SK-N-SH (cell line): ENCODE measurements around the gene RAPH1. TPM values are rescaled to one million over a fixed set of nuclear protein-coding genes. Genes with fewer than 3 reads are reported as not detected.

Source experiments
- CTCF ChIA-PET: fragments of 300-600, 350-600 bp; formaldehyde crosslinking; extraction: SDS; loops from one replicate; lab custom pipeline; 2021; lab: Yijun Ruan, JAX
- POLR2A ChIA-PET: fragments of 350-600 bp; sonication (Branson Sonifier 250); formaldehyde crosslinking; extraction: SDS; loops from one replicate; lab custom pipeline; 2020; ENCODE audit warnings: antibody characterized with exemption, inconsistent platforms; lab: Yijun Ruan, JAX
- DNase-seq: peaks from one replicate; pipeline ENCODE4 v3.0.0; 2012
- H2AFZ ChIP-seq: fragments of 200-600 bp; sonication (generic); 2 replicates; pipeline ENCODE4 v1.8.1; 2016; ENCODE audit warnings: antibody characterized with exemption, mild to moderate bottlenecking, low read depth
- H3F3A ChIP-seq: fragments of 200-600 bp; sonication (generic); replicated peaks from 2 replicates; pipeline ENCODE3; 2016; ENCODE audit warnings: antibody characterized with exemption, mild to moderate bottlenecking; ENCODE audit not compliant: insufficient read depth
- H3K27ac ChIP-seq, 2 experiments: fragments of 200-500 bp in 1 of 2; fragments of 200-600 bp in 1 of 2; sonication (Bioruptor generic) in 1 of 2; sonication (generic), shearing (Covaris generic) in 1 of 2; 2 replicates each; pipeline versions ENCODE4 v1.5.1 to v1.6.1; 2014 to 2016; ENCODE audit warnings: low read depth in 2 of 2, inconsistent platforms in 1 of 2, low read length in 1 of 2, mild to moderate bottlenecking in 1 of 2, mixed read lengths in 1 of 2
- H3K27me3 ChIP-seq: fragments of 200-600 bp; sonication (generic), shearing (Covaris generic); 2 replicates; pipeline ENCODE4 v1.6.1; 2016; ENCODE audit warnings: mixed run types; ENCODE audit not compliant: insufficient read depth
- H3K36me3 ChIP-seq, 2 experiments: fragments of 200-500 bp in 1 of 2; fragments of 200-600 bp in 1 of 2; sonication (Bioruptor generic) in 1 of 2; sonication (generic) in 1 of 2; replicated peaks in 1 of 2; 2 replicates each; pipeline versions ENCODE3 to v1.5.1; 2014 to 2016; ENCODE audit warnings: low read length in 1 of 2, mild to moderate bottlenecking in 1 of 2; ENCODE audit not compliant: insufficient read depth in 2 of 2, control insufficient read depth in 1 of 2
- H3K4me1 ChIP-seq, 2 experiments: fragments of 200-500 bp in 1 of 2; fragments of 200-600 bp in 1 of 2; sonication (Bioruptor generic) in 1 of 2; sonication (generic), shearing (Covaris generic) in 1 of 2; 2 replicates each; pipeline versions ENCODE4 v1.5.1 to v1.6.1; 2014 to 2016; ENCODE audit warnings: low read depth in 1 of 2, low read length in 1 of 2, mixed run types in 1 of 2; ENCODE audit not compliant: insufficient read depth in 2 of 2, control insufficient read depth in 1 of 2
- H3K4me2 ChIP-seq: fragments of 200-600 bp; sonication (generic), shearing (Covaris generic); 2 replicates; pipeline ENCODE4 v1.6.1; 2017; ENCODE audit warnings: mixed run types
- H3K4me3 ChIP-seq, 2 experiments: fragments of 200-500 bp in 1 of 2; fragments of 200-600 bp in 1 of 2; sonication (Bioruptor generic) in 1 of 2; sonication (generic), shearing (Covaris generic) in 1 of 2; 2 replicates each; pipeline versions ENCODE4 v1.5.1 to v1.8.1; 2014 to 2016; ENCODE audit warnings: low read depth in 2 of 2, inconsistent platforms in 1 of 2, low read length in 1 of 2, mild to moderate bottlenecking in 1 of 2, mixed read lengths in 1 of 2, moderate library complexity in 1 of 2
- H3K79me2 ChIP-seq: fragments of 200-600 bp; sonication (generic); 2 replicates; pipeline ENCODE4 v1.8.1; 2017; ENCODE audit warnings: mild to moderate bottlenecking; ENCODE audit not compliant: insufficient read depth
- H3K9ac ChIP-seq: fragments of 200-600 bp; sonication (generic); 2 replicates; pipeline ENCODE4 v1.6.1; 2017; ENCODE audit warnings: mixed run types
- H3K9me2 ChIP-seq: fragments of 200-600 bp; sonication (generic); 2 replicates; pipeline ENCODE4 v1.6.1; 2017; ENCODE audit warnings: mixed run types
- H3K9me3 ChIP-seq: fragments of 200-600 bp; sonication (generic); 2 replicates; pipeline ENCODE4 v1.6.1; 2017; ENCODE audit warnings: mixed run types, mild to moderate bottlenecking, moderate library complexity
- H4K20me1 ChIP-seq: fragments of 200-600 bp; sonication (generic); 2 replicates; pipeline ENCODE4 v1.6.1; 2017; ENCODE audit warnings: mild to moderate bottlenecking, mixed run types; ENCODE audit not compliant: insufficient read depth
- CTCF ChIP-seq: fragments of 200-600 bp; sonication (generic); IDR thresholded peaks from 2 replicates; pipeline ENCODE4 v1.6.1; 2017; ENCODE audit warnings: antibody characterized with exemption, mild to moderate bottlenecking, moderate library complexity
- EZH2phosphoT487 ChIP-seq: fragments of 200-600 bp; sonication (generic); IDR thresholded peaks from 2 replicates; pipeline ENCODE4 v1.6.1; 2017; ENCODE audit warnings: low read depth, mixed run types, mild to moderate bottlenecking, antibody characterized with exemption, moderate library complexity, borderline replicate concordance
- FOSL2 ChIP-seq: IDR thresholded peaks from 2 replicates; pipeline ENCODE4 v1.4.0; 2012; ENCODE audit warnings: low read depth, mild to moderate bottlenecking, moderate library complexity, borderline replicate concordance
- FOXM1 ChIP-seq: IDR thresholded peaks from 2 replicates; pipeline ENCODE4 v1.4.0; 2012; ENCODE audit warnings: low read depth, mild to moderate bottlenecking
- GATA2 ChIP-seq: sonication (generic); formaldehyde crosslinking; IDR thresholded peaks from 2 replicates; pipeline ENCODE4 v1.5.0; 2020; ENCODE audit warnings: mild to moderate bottlenecking, missing genetic modification reagents
- JUND ChIP-seq: IDR thresholded peaks from 2 replicates; pipeline ENCODE4 v1.4.0; 2012
- MAX ChIP-seq: IDR thresholded peaks from 2 replicates; pipeline ENCODE4 v1.4.0; 2012; ENCODE audit warnings: low read depth
- MXI1 ChIP-seq: IDR thresholded peaks from 2 replicates; pipeline ENCODE4 v1.6.1; 2012; ENCODE audit warnings: mild to moderate bottlenecking, low read depth, low read length, improper control_type of control experiment
- RAD21 ChIP-seq: IDR thresholded peaks from 2 replicates; pipeline ENCODE4 v1.6.1; 2012; ENCODE audit warnings: mild to moderate bottlenecking, low read length
- SIN3A ChIP-seq: IDR thresholded peaks from 2 replicates; pipeline ENCODE4 v1.6.1; 2012; ENCODE audit warnings: low read depth, mild to moderate bottlenecking, low read length, moderate library complexity, borderline replicate concordance
- TAF1 ChIP-seq: IDR thresholded peaks from 2 replicates; pipeline ENCODE4 v1.6.1; 2012; ENCODE audit warnings: low read depth, mild to moderate bottlenecking, low read length, moderate library complexity, borderline replicate concordance
- TCF12 ChIP-seq: IDR thresholded peaks from 2 replicates; pipeline ENCODE4 v1.4.0; 2012
- USF1 ChIP-seq: IDR thresholded peaks from 2 replicates; pipeline ENCODE4 v1.4.0; 2012; ENCODE audit warnings: low read depth, borderline replicate concordance
- WGBS: methylation state at CpG from one replicate; pipeline ENCODE4 v1.1.6; 2017; ENCODE audit warnings: low lambda C conversion rate; 5-methylcytosine and 5-hydroxymethylcytosine counted together
- polyA plus RNA-seq, 3 experiments: library from polyadenylated mRNA; depleted of rRNA; stranded (reverse); fragments of >200 nt; gene quantifications; 2 replicates each; pipeline ENCODE4 v1.2.3, GENCODE V29; 2012
- TF ChIP-seq, protein P1 (sequence below): IDR thresholded peaks from 2 replicates; pipeline ENCODE4 v1.4.0; 2012; ENCODE audit warnings: low read depth, borderline replicate concordance
- TF ChIP-seq, protein P2 (sequence below): fragments of 150-350 bp; IDR thresholded peaks from 2 replicates; pipeline ENCODE4 v1.6.1; 2016; ENCODE audit warnings: mild to moderate bottlenecking, low read depth, low read length

The RAPH1 gene
- polyA plus RNA-seq, 1 of the 3 experiments (the other 2 are of a cell fraction): 6.7 TPM

DNA sequence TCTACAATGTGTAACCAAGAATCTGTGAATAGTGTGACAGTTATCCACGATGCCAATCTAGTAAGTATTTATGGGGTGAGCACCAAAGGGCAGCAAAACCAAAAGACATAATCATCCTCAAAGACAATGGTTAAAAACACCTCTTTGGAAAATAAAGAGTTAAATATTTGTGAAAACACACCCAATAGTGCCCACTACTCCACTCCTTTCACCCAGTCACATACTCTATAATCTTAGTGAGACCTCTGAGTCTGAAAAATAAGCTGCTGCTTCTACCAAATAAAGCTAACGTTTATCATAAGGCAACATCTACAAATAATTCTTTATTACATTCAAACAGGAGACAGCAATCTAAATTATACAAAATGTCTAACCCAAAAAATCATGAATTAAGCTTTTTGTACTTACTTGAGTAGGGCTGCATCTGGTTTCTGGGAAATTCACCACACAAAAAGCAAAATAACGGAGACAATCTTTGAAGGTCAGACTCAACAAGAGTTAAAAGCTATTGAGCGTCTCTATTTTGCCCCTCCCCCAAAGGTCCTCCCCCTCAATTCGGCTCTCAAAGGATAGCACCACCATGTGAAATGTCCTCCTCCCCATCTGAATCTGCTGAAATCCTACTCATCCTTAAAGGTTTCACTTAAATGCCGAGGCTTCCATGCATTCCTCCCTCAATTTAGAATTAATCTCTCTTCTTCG is 2.0 kb downstream of the RAPH1 start (continued):
- TF ChIP-seq FOXM1: no peak
- no peak for TF ChIP-seq JUND
- TF ChIP-seq CTCF: no peak
- TF ChIP-seq USF1: no peak
- TF ChIP-seq TAF1: no peak
- 0 out of 2 replicates have a peak, but pooled peaks have one; percentile 38 for TF ChIP-seq SIN3A
- no peak for TF ChIP-seq MAX

GRCh38 chr2:203527719-203528118 is 7.4 kb downstream of the RAPH1 start:
- no peak overlapping the region for H3K4me2 ChIP-seq
- TF ChIP-seq SIN3A: no peak
- TF ChIP-seq FOSL2: no peak
- TF ChIP-seq EZH2phosphoT487: no peak
- no peak for TF ChIP-seq MAX
- no peak for TF ChIP-seq RAD21
- TF ChIP-seq CTCF: no peak
- no peak for TF ChIP-seq MXI1
- TF ChIP-seq TCF12: no peak
- no peak for TF ChIP-seq TAF1
- TF ChIP-seq USF1: no peak
- no peak for TF ChIP-seq GATA2
- TF ChIP-seq, protein P1, sequence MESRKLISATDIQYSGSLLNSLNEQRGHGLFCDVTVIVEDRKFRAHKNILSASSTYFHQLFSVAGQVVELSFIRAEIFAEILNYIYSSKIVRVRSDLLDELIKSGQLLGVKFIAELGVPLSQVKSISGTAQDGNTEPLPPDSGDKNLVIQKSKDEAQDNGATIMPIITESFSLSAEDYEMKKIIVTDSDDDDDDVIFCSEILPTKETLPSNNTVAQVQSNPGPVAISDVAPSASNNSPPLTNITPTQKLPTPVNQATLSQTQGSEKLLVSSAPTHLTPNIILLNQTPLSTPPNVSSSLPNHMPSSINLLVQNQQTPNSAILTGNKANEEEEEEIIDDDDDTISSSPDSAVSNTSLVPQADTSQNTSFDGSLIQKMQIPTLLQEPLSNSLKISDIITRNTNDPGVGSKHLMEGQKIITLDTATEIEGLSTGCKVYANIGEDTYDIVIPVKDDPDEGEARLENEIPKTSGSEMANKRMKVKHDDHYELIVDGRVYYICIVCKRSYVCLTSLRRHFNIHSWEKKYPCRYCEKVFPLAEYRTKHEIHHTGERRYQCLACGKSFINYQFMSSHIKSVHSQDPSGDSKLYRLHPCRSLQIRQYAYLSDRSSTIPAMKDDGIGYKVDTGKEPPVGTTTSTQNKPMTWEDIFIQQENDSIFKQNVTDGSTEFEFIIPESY: no peak
- no peak for TF ChIP-seq FOXM1
- TF ChIP-seq, protein P2, sequence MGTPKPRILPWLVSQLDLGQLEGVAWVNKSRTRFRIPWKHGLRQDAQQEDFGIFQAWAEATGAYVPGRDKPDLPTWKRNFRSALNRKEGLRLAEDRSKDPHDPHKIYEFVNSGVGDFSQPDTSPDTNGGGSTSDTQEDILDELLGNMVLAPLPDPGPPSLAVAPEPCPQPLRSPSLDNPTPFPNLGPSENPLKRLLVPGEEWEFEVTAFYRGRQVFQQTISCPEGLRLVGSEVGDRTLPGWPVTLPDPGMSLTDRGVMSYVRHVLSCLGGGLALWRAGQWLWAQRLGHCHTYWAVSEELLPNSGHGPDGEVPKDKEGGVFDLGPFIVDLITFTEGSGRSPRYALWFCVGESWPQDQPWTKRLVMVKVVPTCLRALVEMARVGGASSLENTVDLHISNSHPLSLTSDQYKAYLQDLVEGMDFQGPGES: no peak

More at GRCh38 chr2:203527719-203528118, 7.4 kb downstream of the RAPH1 start:
- 97% methylated on average over 3 of the region's 3 CpGs for WGBS
- ChIA-PET CTCF (no interaction called here), POLR2A (no interaction called here)
- no peaks in the 10 kb centered on the region for H3K9me2 ChIP-seq
- H2AFZ ChIP-seq: no peak overlapping the region
- no peak overlapping the region for H3K4me3 ChIP-seq
- no peaks in the 10 kb centered on the region for H3K27me3 ChIP-seq
- no peak for DNase-seq
- peaks cover 100% of the 10 kb centered on the region for H3K79me2 ChIP-seq
- peaks cover 51% of the 10 kb centered on the region for H4K20me1 ChIP-seq
- no peaks in the 10 kb centered on the region for H3K9me3 ChIP-seq
- no peak overlapping the region for H3K9ac ChIP-seq
- no peaks in the 10 kb centered on the region; a peak in 1 of 4 replicates for H3K4me1 ChIP-seq
- peaks cover 0 to 4% of the 10 kb centered on the region in 2 experiments for H3K36me3 ChIP-seq
- H3F3A ChIP-seq: peaks cover 8% of the 10 kb centered on the region
- H3K27ac ChIP-seq: no peak overlapping the region
